A673 (cell line): Measurements from ENCODE around the gene SEC22C. TPM values are rescaled to one million over a fixed set of nuclear protein-coding genes. Genes with fewer than 3 reads are reported as not detected.

Source experiments
- BruUV-seq: library from RNA; stranded (reverse); fragments of 400-500 nt; replicated peaks from 2 replicates; lab custom pipeline; 2021; lab: Mats Ljungman, UMichigan
- CTCF ChIA-PET: fragments of 300-600 bp; sonication (Branson Sonifier 250); formaldehyde crosslinking; loops from one replicate; lab custom pipeline; 2022; ENCODE audit warnings: antibody characterized with exemption; lab: Charles Lee
- POLR2A ChIA-PET: fragments of 300-600 bp; sonication (Branson Sonifier 250); formaldehyde crosslinking; loops from one replicate; lab custom pipeline; 2022; ENCODE audit warnings: antibody characterized with exemption; ENCODE audit not compliant: low non-redundant PET; lab: Charles Lee
- DNase-seq: peaks from one replicate; pipeline ENCODE4 v3.0.0-alpha.2; 2015; ENCODE audit warnings: low spot score
- H3K27ac ChIP-seq: fragments of 200-600 bp; sonication (generic); 2 replicates; pipeline ENCODE4 v1.5.1; 2016; ENCODE audit warnings: mixed run types, low read depth, mild to moderate bottlenecking, mixed read lengths, antibody characterized with exemption, low read length; ENCODE audit not compliant: poor library complexity, severe bottlenecking
- H3K27me3 ChIP-seq: fragments of 200-600 bp; sonication (generic); replicated peaks from 2 replicates; pipeline ENCODE4 v1.6.1; 2017; ENCODE audit warnings: mixed run types, low read depth, mild to moderate bottlenecking, mixed read lengths, antibody characterized with exemption, low read length; ENCODE audit not compliant: insufficient read depth, poor library complexity
- H3K36me3 ChIP-seq: fragments of 200-600 bp; sonication (generic); 2 replicates; pipeline ENCODE4 v1.6.1; 2016; ENCODE audit warnings: mixed run types, mild to moderate bottlenecking, mixed read lengths, antibody characterized with exemption, low read length; ENCODE audit not compliant: insufficient read depth, poor library complexity, severe bottlenecking
- H3K4me1 ChIP-seq: fragments of 200-600 bp; sonication (generic); 2 replicates; pipeline ENCODE4 v1.6.1; 2017; ENCODE audit warnings: mixed run types, mild to moderate bottlenecking, mixed read lengths, antibody characterized with exemption, low read length; ENCODE audit not compliant: insufficient read depth, poor library complexity, severe bottlenecking
- H3K4me3 ChIP-seq: fragments of 200-600 bp; sonication (generic); 2 replicates; pipeline ENCODE4 v1.5.1; 2016; ENCODE audit warnings: low read depth, mixed run types, mild to moderate bottlenecking, mixed read lengths, low read length; ENCODE audit not compliant: poor library complexity, severe bottlenecking
- H3K9me3 ChIP-seq: fragments of 200-600 bp; sonication (generic); 2 replicates; pipeline ENCODE4 v1.6.1; 2016; ENCODE audit warnings: mixed run types, low read depth, mild to moderate bottlenecking, mixed read lengths, antibody characterized with exemption, low read length; ENCODE audit not compliant: poor library complexity, severe bottlenecking
- CTCF ChIP-seq: fragments of 300-800, 200-600 bp; sonication (generic); conservative IDR thresholded peaks from 2 replicates; pipeline ENCODE4 v1.5.1; 2017; ENCODE audit warnings: low read depth, mild to moderate bottlenecking, antibody characterized with exemption, low read length, moderate library complexity, mixed read lengths
- EZH2 ChIP-seq: fragments of 200-600 bp; sonication (generic); IDR thresholded peaks from 2 replicates; pipeline ENCODE4 v1.6.1; 2017; ENCODE audit warnings: borderline replicate concordance, low read depth, mild to moderate bottlenecking, mixed read lengths, antibody characterized with exemption, low read length; ENCODE audit not compliant: poor library complexity, severe bottlenecking
- intact Hi-C: fragments of 100-400 bp; cut with micrococcal nuclease; formaldehyde crosslinking; loops from one replicate; pipeline ENCODE4 v1.10.0; 2022; ENCODE audit not compliant: unreplicated experiment
- total RNA-seq: library from RNA; stranded (reverse); gene quantifications from 2 replicates; pipeline ENCODE4 v1.2.3, GENCODE V29; 2021

Gene SEC22C
- total RNA-seq, 1 experiment from 2014 or later, result 28.9 TPM

DNA sequence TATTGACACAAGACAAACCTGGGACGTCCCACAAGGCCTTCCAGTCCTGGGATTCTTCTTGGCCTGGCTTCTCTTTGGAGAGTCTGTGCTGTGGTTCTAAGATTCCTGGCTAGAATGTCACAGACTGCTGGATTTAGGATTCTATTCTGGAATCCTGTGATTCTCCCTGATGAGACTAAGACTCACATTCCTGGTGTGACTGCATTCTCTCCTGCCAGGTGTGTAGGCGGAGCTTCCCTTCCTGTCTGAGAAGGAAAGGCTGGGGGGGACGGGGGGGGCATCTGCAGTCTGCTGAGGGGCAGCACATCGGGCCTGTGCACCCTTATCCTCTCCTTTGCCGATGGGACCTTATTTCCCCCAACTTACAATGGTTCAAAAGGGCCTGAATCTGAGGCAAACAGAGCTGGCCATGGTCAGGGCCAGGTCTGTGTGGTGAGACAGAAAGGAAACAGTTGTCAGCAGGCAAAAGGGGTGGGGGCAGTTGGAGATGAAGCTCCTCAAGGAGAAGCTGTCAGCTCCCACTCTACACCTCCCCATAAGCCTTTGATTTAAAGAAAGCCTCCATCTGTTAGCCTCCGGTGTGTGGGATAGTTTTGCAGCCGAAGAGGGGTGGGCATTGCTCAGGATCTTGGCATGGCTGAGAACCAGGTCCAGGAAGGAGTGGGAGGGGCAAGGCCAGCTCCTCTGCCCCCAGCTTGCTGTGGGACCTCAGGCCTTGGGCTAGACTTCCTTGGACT lies 48.4 kb downstream of the SEC22C start:
- BruUV-seq, result no TSS peak
- Histone ChIP-seq H3K9me3 (no peaks in the 10 kb centered on the region), H3K27ac (no peak overlapping the region), H3K4me3 (no peak overlapping the region), H3K4me1 (no peaks in the 10 kb centered on the region), H3K36me3 (no peaks in the 10 kb centered on the region), H3K27me3 (no peaks in the 10 kb centered on the region)
- intact Hi-C loops, result loop anchor here (10.0 kb wide), 1 partner anchor 89 kb away; no protein-coding TSS in a partner anchor
- ChIA-PET POLR2A (interaction anchor here (0.7 kb wide), 1 partner anchor 424 kb away, joined by 3 read pairs; no protein-coding TSS in a partner anchor), CTCF (interaction anchor here (0.7 kb wide), 1 partner anchor 342 kb away, joined by 3 read pairs; no protein-coding TSS in a partner anchor)
- DNase-seq, result no peak
- TF ChIP-seq EZH2 (no peak), CTCF (no peak)

- POLR2A ChIA-PET, result no interaction called here
These were observed 49.5 kb downstream of the SEC22C start for GRCh38 chr3:42532229-42532628.

GRCh38 chr3:42531470-42531869 lies 50.3 kb downstream of the SEC22C start:
- POLR2A ChIA-PET, result no interaction called here
- H3K4me1 ChIP-seq, result no peaks in the 10 kb centered on the region
- TF ChIP-seq EZH2 (no peak), CTCF (no peak)
- intact Hi-C loops, result loop anchor here (10.0 kb wide), 1 partner anchor 87 kb away; no protein-coding TSS in a partner anchor
- H3K27ac ChIP-seq, result no peak overlapping the region
- no peak overlapping the region for H3K4me3 ChIP-seq
- CTCF ChIA-PET, result no interaction called here
- no peaks in the 10 kb centered on the region for H3K9me3 ChIP-seq
- no TSS peak for BruUV-seq
- H3K27me3 ChIP-seq, result no peaks in the 10 kb centered on the region
- DNase-seq, result no peak
- no peaks in the 10 kb centered on the region for H3K36me3 ChIP-seq

More at GRCh38 chr3:42532229-42532628, 49.5 kb downstream of the SEC22C start:
- Histone ChIP-seq H3K4me3 (no peak overlapping the region), H3K4me1 (no peaks in the 10 kb centered on the region), H3K27ac (no peak overlapping the region), H3K27me3 (no peaks in the 10 kb centered on the region), H3K36me3 (no peaks in the 10 kb centered on the region), H3K9me3 (no peaks in the 10 kb centered on the region)
- BruUV-seq, result no TSS peak
- TF ChIP-seq CTCF, result no peak
- TF ChIP-seq EZH2, result no peak
- CTCF ChIA-PET, result no interaction called here
- intact Hi-C loops, result loop anchor here (10.0 kb wide), 1 partner anchor 87 kb away; no protein-coding TSS in a partner anchor
- no peak for DNase-seq
